ENCODE data around the gene CTBP1.

GRCh38 chr4:1243451-1244080 lies 5.4 kb downstream of the CTBP1 start:
- TF ChIP-seq CTCF (IDR thresholded peaks at IDR 0.05) (no peak), EZH2 (IDR thresholded peaks at IDR 0.05) (no peak), EZH2phosphoT487 (IDR thresholded peaks at IDR 0.05) (no peak)
